Smooth muscle cell (in vitro differentiated cells): ENCODE results near the gene SLC22A23. TPM values are rescaled to one million over a fixed set of nuclear protein-coding genes. Genes with fewer than 3 reads are reported as not detected.

ENCODE experiments used
- DNase-seq: peaks from one replicate; lab custom pipeline; 2025; ENCODE audit not compliant: unreplicated experiment; lab: John Stamatoyannopoulos, UW
- H2AFZ ChIP-seq: fragments of 200-600 bp; sonication (generic); 2 replicates; pipeline ENCODE4 v1.6.0; 2016; ENCODE audit warnings: antibody characterized with exemption, low read depth, mild to moderate bottlenecking
- H3F3A ChIP-seq: fragments of 200-600 bp; sonication (generic); 2 replicates; pipeline ENCODE4 v1.6.0; 2017; ENCODE audit warnings: antibody characterized with exemption, low read depth
- H3K27ac ChIP-seq: fragments of 200-600 bp; sonication (generic); 2 replicates; pipeline ENCODE4 v1.5.1; 2016; ENCODE audit warnings: low read depth, mild to moderate bottlenecking
- H3K27me3 ChIP-seq: fragments of 200-600 bp; sonication (generic); 2 replicates; pipeline ENCODE4 v1.6.1; 2016; ENCODE audit warnings: low read depth, mild to moderate bottlenecking
- H3K36me3 ChIP-seq: fragments of 200-600 bp; sonication (generic); 2 replicates; pipeline ENCODE4 v1.5.1; 2016; ENCODE audit warnings: low read depth
- H3K4me1 ChIP-seq: fragments of 200-600 bp; sonication (generic); 2 replicates; pipeline ENCODE4 v1.5.1; 2016; ENCODE audit warnings: low read depth
- H3K4me2 ChIP-seq: fragments of 200-600 bp; sonication (generic); 2 replicates; pipeline ENCODE4 v1.6.0; 2016; ENCODE audit warnings: mild to moderate bottlenecking
- H3K4me3 ChIP-seq: fragments of 200-600 bp; sonication (generic); 2 replicates; pipeline ENCODE4 v1.5.1; 2016; ENCODE audit warnings: mild to moderate bottlenecking
- H3K79me2 ChIP-seq: fragments of 200-600 bp; sonication (generic); 2 replicates; pipeline ENCODE4 v1.6.0; 2016; ENCODE audit warnings: low read depth, mild to moderate bottlenecking
- H3K9ac ChIP-seq: fragments of 200-600 bp; sonication (generic); 2 replicates; pipeline ENCODE4 v1.6.0; 2016; ENCODE audit warnings: low read depth
- H3K9me3 ChIP-seq: fragments of 200-600 bp; sonication (generic); replicated peaks from 2 replicates; pipeline ENCODE4 v1.5.1; 2016; ENCODE audit warnings: low read depth
- H4K20me1 ChIP-seq: fragments of 200-600 bp; sonication (generic); 2 replicates; pipeline ENCODE4 v1.6.0; 2016; ENCODE audit warnings: low read depth
- WGBS: methylation state at CpG from one replicate; pipeline ENCODE4 v1.1.7; 2016; ENCODE audit warnings: low lambda C conversion rate; 5-methylcytosine and 5-hydroxymethylcytosine counted together
- polyA plus RNA-seq: library from polyadenylated mRNA; unstranded; fragments of >200 nt; fragmentation: Nextera tagmentation; extraction: Ambion mirVana; gene quantifications from 2 replicates; pipeline ENCODE4 v1.2.1, GENCODE V29; 2016
- total RNA-seq: library from RNA; depleted of rRNA; stranded (reverse); fragments of >200 nt; gene quantifications from 2 replicates; pipeline ENCODE4 v1.2.3, GENCODE V29; 2014
- TF ChIP-seq, protein P1 (sequence below): fragments of 200-600 bp; sonication (generic); IDR thresholded peaks from 2 replicates; pipeline ENCODE4 v1.5.1; 2017; ENCODE audit warnings: borderline replicate concordance, mild to moderate bottlenecking, antibody characterized with exemption; ENCODE audit not compliant: insufficient read depth, poor library complexity, severe bottlenecking

SLC22A23 gene
- total and polyA plus RNA-seq, 2 experiments from 2014 or later = 1.6 to 3.8 TPM

DNA sequence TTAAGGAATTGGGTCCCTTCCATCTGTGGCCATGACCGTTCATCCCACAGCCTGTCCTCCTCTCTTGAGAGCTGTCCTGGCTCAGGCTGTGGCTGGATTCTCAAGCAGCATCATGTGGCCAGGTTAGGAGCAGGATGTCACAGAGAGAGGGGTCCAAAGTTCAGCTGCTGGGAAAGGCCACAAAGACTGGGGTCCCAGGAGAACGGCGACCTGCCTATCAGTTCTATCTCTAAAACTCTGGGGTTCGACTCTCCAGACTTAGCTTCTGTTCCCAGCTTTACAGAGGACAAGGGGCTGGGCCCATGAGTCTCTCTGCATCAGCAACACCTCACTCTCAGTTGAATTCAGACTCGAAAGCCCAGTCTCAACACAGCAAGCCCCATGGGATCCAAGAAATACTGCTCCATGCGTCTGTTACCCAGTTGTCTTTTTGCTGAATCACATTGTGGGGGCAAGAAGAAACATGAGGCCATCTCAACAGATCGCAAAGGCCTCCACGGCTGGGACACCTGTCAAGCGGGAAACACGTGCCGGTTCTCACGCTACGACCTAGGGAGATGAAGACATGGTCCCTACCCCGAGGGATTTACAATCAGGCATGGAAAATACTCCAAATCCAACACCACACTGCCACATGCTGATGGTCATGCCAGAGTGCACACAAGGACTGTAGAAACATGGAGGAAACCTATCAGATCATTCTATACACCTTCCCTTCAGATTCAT, 95.4 kb downstream of the SLC22A23 start:
- TF ChIP-seq, protein P1, sequence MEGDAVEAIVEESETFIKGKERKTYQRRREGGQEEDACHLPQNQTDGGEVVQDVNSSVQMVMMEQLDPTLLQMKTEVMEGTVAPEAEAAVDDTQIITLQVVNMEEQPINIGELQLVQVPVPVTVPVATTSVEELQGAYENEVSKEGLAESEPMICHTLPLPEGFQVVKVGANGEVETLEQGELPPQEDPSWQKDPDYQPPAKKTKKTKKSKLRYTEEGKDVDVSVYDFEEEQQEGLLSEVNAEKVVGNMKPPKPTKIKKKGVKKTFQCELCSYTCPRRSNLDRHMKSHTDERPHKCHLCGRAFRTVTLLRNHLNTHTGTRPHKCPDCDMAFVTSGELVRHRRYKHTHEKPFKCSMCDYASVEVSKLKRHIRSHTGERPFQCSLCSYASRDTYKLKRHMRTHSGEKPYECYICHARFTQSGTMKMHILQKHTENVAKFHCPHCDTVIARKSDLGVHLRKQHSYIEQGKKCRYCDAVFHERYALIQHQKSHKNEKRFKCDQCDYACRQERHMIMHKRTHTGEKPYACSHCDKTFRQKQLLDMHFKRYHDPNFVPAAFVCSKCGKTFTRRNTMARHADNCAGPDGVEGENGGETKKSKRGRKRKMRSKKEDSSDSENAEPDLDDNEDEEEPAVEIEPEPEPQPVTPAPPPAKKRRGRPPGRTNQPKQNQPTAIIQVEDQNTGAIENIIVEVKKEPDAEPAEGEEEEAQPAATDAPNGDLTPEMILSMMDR = no peak
- H3F3A ChIP-seq = no peaks in the 10 kb centered on the region
- H3K27ac ChIP-seq = no peak overlapping the region
- no peak overlapping the region for H3K4me3 ChIP-seq
- H4K20me1 ChIP-seq = no peaks in the 10 kb centered on the region
- H2AFZ ChIP-seq = no peak overlapping the region
- DNase-seq = no peak
- peaks cover 3% of the 10 kb centered on the region for H3K4me1 ChIP-seq
- no peak overlapping the region for H3K9ac ChIP-seq
- H3K36me3 ChIP-seq = no peaks in the 10 kb centered on the region
- 89% methylated on average over 14 of the region's 14 CpGs for WGBS
- no peak overlapping the region for H3K4me2 ChIP-seq
- no peaks in the 10 kb centered on the region for H3K79me2 ChIP-seq
- no peaks in the 10 kb centered on the region for H3K9me3 ChIP-seq
- peaks cover 1% of the 10 kb centered on the region for H3K27me3 ChIP-seq

DNA sequence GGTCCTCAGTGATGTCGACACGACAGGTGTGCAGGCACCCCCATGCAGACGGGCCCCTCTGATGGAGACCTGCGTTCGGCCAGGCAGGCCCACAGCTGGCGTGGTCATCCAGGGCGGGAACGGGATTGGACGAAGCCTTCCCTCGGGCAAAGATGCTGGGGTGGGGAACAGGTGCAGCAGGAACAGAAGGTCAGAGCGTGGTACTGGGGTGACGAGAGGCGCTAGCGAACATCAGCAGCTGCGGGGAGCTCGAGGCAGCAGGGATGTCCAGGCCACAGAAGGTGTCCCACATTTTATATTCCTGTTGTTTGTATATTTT, 96.2 kb downstream of the SLC22A23 start:
- no peaks in the 10 kb centered on the region for H3K9me3 ChIP-seq
- H3K9ac ChIP-seq = no peak overlapping the region
- DNase-seq = no peak
- no peak overlapping the region for H3K4me3 ChIP-seq
- H3K4me1 ChIP-seq = peaks cover 6% of the 10 kb centered on the region
- no peaks in the 10 kb centered on the region for H3K27me3 ChIP-seq
- 96% methylated on average over 16 of the region's 16 CpGs for WGBS
- no peaks in the 10 kb centered on the region for H4K20me1 ChIP-seq
- H2AFZ ChIP-seq = no peak overlapping the region
- H3K27ac ChIP-seq = no peak overlapping the region
- H3K36me3 ChIP-seq = no peaks in the 10 kb centered on the region
- peaks cover under 1% of the 10 kb centered on the region for H3F3A ChIP-seq
- H3K79me2 ChIP-seq = no peaks in the 10 kb centered on the region
- H3K4me2 ChIP-seq = no peak overlapping the region
- TF ChIP-seq, protein P1 = no peak

DNA sequence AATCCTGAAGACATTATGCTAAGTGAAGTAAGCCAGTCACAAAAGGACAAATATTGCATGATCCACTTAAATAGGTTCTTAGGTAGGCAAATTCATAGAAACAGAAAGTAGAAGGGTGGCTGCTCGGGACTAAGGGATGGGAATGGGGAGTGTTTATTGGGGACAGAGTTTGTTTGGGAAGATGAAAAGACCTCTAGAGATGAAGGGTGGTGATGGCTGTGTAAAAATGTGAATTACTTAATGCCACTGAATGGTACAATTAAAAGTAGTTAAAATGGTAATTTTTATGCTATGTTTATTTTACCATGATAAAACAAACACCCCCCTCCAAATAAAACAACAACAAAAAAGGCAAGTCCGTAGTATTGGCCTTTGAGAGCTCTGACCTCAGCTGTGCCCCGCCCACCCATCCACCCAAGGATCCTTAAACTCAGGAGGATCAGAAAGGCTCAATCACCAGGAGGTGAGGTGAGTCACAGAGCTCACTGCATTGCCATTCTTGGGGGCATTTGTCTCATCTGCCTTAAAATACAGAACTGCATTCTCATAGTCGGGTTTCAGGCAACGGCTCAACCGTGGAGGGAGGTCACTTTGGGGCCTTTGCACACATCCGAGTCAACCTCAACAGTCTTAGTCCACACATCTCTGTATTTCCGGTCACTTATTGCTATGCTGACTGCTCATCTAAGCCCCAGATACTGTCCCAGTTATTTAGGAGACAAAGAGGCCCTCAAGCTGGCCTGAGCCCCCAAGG, 96.7 kb downstream of the SLC22A23 start:
- no peak overlapping the region for H3K4me2 ChIP-seq
- H3K9ac ChIP-seq = no peak overlapping the region
- TF ChIP-seq, protein P1 = no peak
- no peak overlapping the region for H2AFZ ChIP-seq
- H3K4me1 ChIP-seq = peaks cover 12% of the 10 kb centered on the region
- no peaks in the 10 kb centered on the region for H3K9me3 ChIP-seq
- no peak overlapping the region for H3K4me3 ChIP-seq
- no peaks in the 10 kb centered on the region for H3K36me3 ChIP-seq
- H3K79me2 ChIP-seq = no peaks in the 10 kb centered on the region
- H3K27ac ChIP-seq = no peak overlapping the region
- no peaks in the 10 kb centered on the region for H3K27me3 ChIP-seq
- no peaks in the 10 kb centered on the region for H4K20me1 ChIP-seq
- 80% methylated on average over 8 of the region's 8 CpGs for WGBS
- peaks cover 3% of the 10 kb centered on the region for H3F3A ChIP-seq
- DNase-seq = no peak
